IPS-15b (cell line): Measurements from ENCODE around the gene ADGRB3.

Experiments
- H3K27me3 ChIP-seq: one replicate; pipeline ENCODE4 v1.6.1; 2013; ENCODE audit warnings: low read length; ENCODE audit not compliant: control insufficient read depth, insufficient read depth
- H3K36me3 ChIP-seq: one replicate; pipeline ENCODE4 v1.6.1; 2013; ENCODE audit warnings: low read length; ENCODE audit not compliant: control insufficient read depth, insufficient read depth
- H3K4me1 ChIP-seq: one replicate; pipeline ENCODE4 v1.6.1; 2013; ENCODE audit warnings: mild to moderate bottlenecking, low read length; ENCODE audit not compliant: control insufficient read depth, insufficient read depth
- H3K4me3 ChIP-seq: one replicate; pipeline ENCODE4 v1.5.1; 2013; ENCODE audit warnings: low read depth, low read length
- H3K9ac ChIP-seq: one replicate; pipeline ENCODE4 v1.6.1; 2013; ENCODE audit warnings: low read depth, mild to moderate bottlenecking, low read length
- H3K9me3 ChIP-seq: one replicate; pipeline ENCODE4 v1.6.1; 2013; ENCODE audit warnings: mild to moderate bottlenecking, low read length; ENCODE audit not compliant: control insufficient read depth, insufficient read depth

Gene ADGRB3

DNA sequence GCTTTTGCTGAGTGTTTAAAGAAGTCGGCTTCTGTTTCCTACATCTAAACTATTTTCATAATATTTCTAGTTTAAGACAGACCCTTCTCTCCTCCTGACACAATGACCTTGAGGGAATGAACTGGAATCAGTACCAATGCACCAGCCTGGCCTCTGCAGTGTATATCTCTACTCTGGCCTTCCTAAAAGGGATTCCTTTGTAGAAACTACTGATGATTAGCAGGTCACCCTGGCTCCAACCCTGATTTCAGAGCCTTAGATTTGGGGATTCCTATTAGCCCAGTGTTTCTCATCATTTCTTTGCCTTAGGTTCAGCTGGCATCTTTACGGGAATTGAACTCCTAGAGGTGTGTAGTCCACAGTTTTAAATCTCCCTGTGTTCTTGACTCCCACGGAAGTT is 75.4 kb downstream of the ADGRB3 start:
- peaks cover 5% of the 10 kb centered on the region for H3K4me1 ChIP-seq
- no peaks in the 10 kb centered on the region for H3K27me3 ChIP-seq
- no peaks in the 10 kb centered on the region for H3K9me3 ChIP-seq
- no peak overlapping the region for H3K9ac ChIP-seq
- H3K36me3 ChIP-seq = no peaks in the 10 kb centered on the region
- H3K4me3 ChIP-seq = no peak overlapping the region

DNA sequence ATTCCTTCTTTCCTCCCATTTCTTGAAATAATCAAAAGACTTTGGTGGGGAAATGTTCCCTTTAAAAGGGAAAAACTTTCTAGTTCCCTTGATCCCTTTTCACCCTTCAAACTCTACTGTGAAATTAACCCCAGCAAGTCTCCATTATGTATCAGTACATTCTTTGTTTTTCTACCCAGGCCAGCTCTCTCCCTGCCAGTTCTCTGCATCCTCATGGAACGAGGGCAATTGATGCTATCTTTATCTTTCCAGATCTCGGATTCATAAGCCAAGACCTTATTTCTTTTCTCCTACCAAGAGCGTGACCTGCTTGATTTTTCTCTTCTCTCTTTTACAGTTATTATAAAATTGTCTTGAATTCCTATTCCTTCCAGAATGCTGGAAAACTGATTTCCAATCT is 75.8 kb downstream of the ADGRB3 start:
- Histone ChIP-seq H3K27me3 (no peaks in the 10 kb centered on the region), H3K36me3 (no peaks in the 10 kb centered on the region), H3K9ac (no peak overlapping the region), H3K4me1 (peaks cover 5% of the 10 kb centered on the region), H3K9me3 (no peaks in the 10 kb centered on the region), H3K4me3 (no peak overlapping the region)

DNA sequence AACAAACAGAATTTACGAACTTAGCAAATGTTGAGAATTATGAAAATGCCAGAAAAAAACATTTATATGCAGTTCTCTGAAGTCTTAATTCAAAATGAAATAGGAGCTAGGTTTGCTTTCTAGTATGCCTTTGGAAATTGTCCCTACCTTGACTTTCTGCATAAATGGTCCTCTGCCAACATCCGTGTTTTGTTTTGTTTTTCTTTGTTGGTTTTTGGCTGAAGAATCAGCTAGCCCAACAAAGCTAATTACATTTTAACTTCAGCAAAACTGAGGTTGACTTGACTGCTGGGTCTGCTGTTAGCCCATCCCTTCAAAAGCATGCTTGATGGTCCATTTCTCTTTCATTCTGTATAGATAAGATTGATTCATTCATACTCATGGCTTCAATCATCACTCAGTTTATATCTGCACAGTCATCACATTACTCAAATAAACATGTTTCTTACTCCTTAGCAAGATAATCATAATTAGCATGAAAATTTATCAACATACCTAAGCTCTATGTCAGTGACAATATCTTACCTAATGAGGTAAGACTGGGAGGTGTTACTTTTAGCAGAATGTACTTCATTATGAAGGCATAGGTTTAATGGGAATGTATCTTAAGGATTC is 76.4 kb downstream of the ADGRB3 start:
- H3K4me1 ChIP-seq = peaks cover 5% of the 10 kb centered on the region
- H3K27me3 ChIP-seq = no peaks in the 10 kb centered on the region
- no peak overlapping the region for H3K9ac ChIP-seq
- no peak overlapping the region for H3K4me3 ChIP-seq
- H3K36me3 ChIP-seq = no peaks in the 10 kb centered on the region
- no peaks in the 10 kb centered on the region for H3K9me3 ChIP-seq

DNA sequence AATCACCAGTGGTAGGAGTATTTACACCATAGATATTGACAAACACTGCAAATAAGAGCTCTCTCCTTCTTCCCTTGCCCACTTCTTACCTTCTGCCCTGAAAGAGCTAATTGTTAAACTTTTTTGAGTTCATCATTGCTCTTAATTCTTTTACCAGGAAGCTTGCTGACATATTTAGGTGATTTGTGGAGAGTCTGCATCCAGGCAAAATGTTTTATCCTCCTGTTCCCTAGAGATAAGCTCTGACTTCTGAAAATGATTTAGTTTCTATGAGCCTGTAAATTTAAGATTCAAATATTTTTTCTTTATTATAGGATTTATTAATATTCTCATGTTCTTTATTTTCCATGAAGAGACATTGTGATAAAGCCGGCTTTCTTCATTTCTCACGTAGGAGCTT is 81.5 kb downstream of the ADGRB3 start:
- no peak overlapping the region for H3K9ac ChIP-seq
- H3K4me1 ChIP-seq = no peaks in the 10 kb centered on the region

DNA sequence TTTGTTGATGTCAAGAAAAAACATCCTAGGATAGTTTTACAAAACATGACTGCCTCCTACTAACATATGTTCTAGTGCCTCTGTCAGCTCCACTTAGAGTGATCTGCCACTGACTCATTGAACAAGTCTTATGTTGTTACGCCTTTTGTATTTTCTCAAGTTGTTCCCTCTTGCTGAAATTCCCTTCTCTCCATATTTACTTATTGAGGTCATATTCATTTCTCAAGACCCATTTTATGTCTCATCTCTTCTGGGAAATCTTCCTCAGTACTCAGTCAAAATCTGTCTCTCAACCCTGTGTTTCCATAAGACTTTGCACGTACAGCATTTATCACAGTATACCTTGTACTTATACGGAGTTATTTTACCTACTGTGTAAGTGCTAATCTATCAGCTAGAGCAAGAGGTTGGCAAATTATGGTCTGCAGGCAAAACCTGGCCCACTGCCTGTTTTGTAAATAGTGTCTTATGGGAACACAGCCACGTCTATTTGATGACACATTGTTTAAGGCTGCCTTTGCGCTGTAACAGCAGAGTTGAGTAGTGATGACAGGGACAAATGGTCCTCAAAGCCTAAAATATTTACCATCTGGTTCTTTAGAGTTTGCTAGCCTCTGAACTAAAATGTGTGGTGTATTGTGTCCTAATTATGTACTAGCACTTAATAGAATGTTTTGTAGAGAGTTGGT is 83.4 kb downstream of the ADGRB3 start:
- Histone ChIP-seq H3K4me1 (no peaks in the 10 kb centered on the region), H3K9me3 (no peaks in the 10 kb centered on the region), H3K9ac (no peak overlapping the region), H3K36me3 (no peaks in the 10 kb centered on the region), H3K27me3 (no peaks in the 10 kb centered on the region), H3K4me3 (no peak overlapping the region)

More for the DNA sequence above, 81.5 kb downstream of the ADGRB3 start:
- Histone ChIP-seq H3K9me3 (no peaks in the 10 kb centered on the region), H3K4me3 (no peak overlapping the region), H3K36me3 (no peaks in the 10 kb centered on the region), H3K27me3 (no peaks in the 10 kb centered on the region)

DNA sequence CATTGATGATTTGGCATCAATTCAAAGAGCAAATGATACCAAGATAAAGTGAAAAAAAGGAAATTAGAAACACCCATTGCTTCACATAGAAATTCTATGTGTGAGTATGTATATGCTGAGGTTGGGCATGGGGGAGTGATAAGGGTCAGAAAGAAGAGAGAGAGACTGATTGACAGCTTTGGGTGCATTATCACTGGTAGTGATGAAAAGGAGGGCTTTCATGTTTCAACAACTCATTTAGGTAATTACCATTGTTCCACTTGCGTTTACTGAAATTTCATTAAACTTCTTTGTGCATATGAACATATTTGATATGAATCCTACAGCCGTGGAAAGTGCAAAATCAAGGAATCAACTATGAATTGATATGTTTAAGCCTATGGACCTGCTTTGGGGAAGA is 84.7 kb downstream of the ADGRB3 start:
- Histone ChIP-seq H3K9me3 (no peaks in the 10 kb centered on the region), H3K36me3 (no peaks in the 10 kb centered on the region), H3K9ac (no peak overlapping the region), H3K27me3 (no peaks in the 10 kb centered on the region), H3K4me1 (no peaks in the 10 kb centered on the region), H3K4me3 (no peak overlapping the region)

DNA sequence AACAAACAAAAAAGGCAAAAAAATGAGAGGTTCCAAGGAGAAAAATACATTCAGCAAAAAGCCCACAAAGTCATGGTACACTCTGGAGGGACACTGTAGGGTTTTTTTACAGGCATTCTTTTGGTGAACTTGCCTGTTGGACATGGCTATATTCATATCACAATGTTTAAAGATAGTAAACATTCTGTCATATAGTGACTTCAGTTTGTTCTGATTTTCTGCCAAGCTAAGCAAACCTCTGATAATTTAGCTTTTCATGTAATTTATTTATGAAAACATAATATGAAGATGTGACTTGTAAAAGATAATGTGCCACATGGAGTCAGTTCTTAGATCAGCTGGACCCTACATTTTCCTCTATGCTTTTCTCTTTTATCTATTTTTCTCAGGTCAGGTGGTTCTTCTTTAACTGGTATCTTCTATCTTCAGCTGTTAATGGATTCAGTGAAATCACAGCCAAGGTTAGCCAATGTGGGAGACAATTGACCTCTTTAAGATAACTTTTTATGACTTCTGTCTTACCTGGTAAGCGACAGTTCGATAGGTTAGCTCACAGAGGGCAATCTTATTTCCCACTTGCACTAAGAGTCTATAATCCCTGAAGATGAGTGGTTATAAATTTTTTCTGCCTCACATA is 87.9 kb downstream of the ADGRB3 start:
- no peak overlapping the region for H3K4me3 ChIP-seq
- no peaks in the 10 kb centered on the region for H3K9me3 ChIP-seq
- no peaks in the 10 kb centered on the region for H3K27me3 ChIP-seq
- no peak overlapping the region for H3K9ac ChIP-seq
- H3K4me1 ChIP-seq = no peaks in the 10 kb centered on the region
- no peaks in the 10 kb centered on the region for H3K36me3 ChIP-seq

DNA sequence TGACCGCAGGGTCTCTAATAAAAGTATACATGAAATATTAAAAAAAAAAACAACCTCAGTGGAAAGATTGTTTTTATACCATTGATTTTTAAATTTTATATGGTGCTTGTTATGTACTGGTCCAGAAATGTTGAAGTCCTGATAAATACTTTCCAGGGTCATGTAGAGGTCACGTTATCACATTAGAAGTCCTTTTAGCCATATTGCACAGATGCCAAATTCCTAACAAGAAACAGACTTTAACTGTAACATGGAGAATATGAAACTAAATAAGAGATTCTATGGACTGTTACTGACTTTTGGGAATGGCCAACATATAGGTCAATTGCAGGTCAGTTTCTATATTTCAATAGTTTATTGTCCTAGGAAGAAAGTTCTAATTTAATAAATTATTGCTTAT is 89.0 kb downstream of the ADGRB3 start:
- Histone ChIP-seq H3K9ac (no peak overlapping the region), H3K36me3 (no peaks in the 10 kb centered on the region), H3K4me3 (no peak overlapping the region), H3K4me1 (no peaks in the 10 kb centered on the region), H3K27me3 (no peaks in the 10 kb centered on the region), H3K9me3 (no peaks in the 10 kb centered on the region)

DNA sequence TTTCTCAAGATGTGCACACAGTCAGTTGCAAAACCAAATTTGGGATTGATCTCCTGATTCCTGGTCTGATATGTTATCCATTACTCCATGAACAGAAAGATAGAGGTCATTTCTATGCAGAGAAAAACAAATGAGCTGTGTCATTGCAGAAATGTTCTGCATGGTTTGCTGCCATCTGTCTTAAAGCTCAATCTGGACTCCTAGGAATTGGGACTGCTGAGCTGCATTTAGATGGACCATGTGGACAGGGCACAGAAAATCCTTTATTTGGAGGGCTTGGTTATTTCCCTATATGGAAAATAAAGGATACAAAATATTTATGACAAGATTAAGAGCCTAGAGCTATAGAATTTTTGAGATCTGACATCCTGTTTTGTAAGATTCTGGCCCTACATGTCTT is 91.3 kb downstream of the ADGRB3 start:
- Histone ChIP-seq H3K27me3 (no peaks in the 10 kb centered on the region), H3K4me1 (no peaks in the 10 kb centered on the region), H3K9ac (no peak overlapping the region), H3K4me3 (no peak overlapping the region), H3K36me3 (no peaks in the 10 kb centered on the region), H3K9me3 (no peaks in the 10 kb centered on the region)

DNA sequence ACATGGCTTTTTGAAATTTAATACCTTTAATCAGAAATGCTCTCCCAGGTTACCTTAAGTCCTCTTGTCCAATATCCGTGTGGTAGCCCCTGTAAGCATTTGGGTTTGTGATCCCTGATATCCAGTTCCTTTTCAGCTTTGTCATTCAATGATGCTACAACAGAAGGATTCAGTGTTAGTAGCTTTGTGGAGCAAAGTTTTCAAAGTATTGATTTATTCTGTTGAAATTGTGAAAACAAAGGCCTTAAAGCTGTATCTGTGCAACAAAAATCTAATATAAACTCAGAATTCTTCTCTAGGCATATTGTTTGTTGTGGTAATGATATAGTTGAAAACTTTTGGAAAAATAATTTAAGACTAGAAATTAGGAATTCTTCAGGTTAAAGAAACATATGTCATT is 91.9 kb downstream of the ADGRB3 start:
- H3K4me3 ChIP-seq = no peak overlapping the region

DNA sequence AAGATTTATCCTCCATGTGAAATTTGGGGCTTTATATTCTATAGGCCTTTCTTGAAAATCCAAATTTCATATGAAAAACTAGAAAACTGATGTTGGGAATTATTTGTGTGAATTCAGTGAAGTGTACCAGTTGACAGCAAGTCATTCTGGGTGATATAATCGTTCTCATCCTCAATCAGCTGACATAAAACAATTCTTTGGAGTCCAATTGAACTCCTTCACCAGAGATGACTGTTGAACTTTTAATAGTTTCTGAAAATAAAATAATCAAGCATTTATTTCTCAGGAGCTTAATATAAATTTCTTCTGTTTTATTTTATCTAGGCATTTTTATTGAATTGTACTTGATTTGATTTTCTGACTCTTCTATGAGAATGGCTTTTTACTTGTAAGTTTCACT is 92.6 kb downstream of the ADGRB3 start:
- no peak overlapping the region for H3K9ac ChIP-seq
- H3K36me3 ChIP-seq = no peaks in the 10 kb centered on the region
- no peaks in the 10 kb centered on the region for H3K4me1 ChIP-seq
- no peak overlapping the region for H3K4me3 ChIP-seq
- no peaks in the 10 kb centered on the region for H3K27me3 ChIP-seq
- H3K9me3 ChIP-seq = no peaks in the 10 kb centered on the region

More for the DNA sequence above, 91.9 kb downstream of the ADGRB3 start:
- Histone ChIP-seq H3K9ac (no peak overlapping the region), H3K36me3 (no peaks in the 10 kb centered on the region), H3K4me1 (no peaks in the 10 kb centered on the region), H3K9me3 (no peaks in the 10 kb centered on the region), H3K27me3 (no peaks in the 10 kb centered on the region)
